OCI-LY3 (cell line): ENCODE results near the gene ACBD6.

Source experiments
- EZH2phosphoT487 ChIP-seq: fragments of 200-600 bp; shearing (Covaris generic); IDR thresholded peaks from 2 replicates; pipeline ENCODE4 v1.6.1; 2018; ENCODE audit warnings: antibody characterized with exemption, mixed run types, low read depth
- TF ChIP-seq, protein P1 (sequence below): fragments of 200-600, 300-600 bp; sonication (generic); IDR thresholded peaks from 2 replicates; pipeline ENCODE4 v1.5.1; 2014; ENCODE audit warnings: antibody characterized with exemption, low read length, low read depth

DNA sequence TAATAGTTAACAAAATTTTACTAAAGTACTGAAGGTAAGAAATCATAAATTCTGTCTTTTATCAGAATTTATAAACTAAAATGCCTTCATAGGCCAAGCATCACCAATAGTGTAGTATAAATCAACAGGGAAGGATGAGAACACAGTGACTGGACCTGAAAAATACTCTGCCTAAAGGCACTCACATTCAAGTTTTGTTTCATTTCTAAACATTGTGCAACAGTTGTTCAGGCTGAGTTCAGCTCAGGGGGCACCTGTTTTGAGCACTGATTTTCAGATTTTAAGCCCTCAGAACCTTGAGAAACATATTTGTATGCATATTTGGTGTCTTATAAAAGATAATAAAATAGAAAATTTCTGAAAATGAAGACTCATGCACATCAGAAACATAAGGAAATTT, 12.4 kb downstream of the ACBD6 start:
- TF ChIP-seq, protein P1, sequence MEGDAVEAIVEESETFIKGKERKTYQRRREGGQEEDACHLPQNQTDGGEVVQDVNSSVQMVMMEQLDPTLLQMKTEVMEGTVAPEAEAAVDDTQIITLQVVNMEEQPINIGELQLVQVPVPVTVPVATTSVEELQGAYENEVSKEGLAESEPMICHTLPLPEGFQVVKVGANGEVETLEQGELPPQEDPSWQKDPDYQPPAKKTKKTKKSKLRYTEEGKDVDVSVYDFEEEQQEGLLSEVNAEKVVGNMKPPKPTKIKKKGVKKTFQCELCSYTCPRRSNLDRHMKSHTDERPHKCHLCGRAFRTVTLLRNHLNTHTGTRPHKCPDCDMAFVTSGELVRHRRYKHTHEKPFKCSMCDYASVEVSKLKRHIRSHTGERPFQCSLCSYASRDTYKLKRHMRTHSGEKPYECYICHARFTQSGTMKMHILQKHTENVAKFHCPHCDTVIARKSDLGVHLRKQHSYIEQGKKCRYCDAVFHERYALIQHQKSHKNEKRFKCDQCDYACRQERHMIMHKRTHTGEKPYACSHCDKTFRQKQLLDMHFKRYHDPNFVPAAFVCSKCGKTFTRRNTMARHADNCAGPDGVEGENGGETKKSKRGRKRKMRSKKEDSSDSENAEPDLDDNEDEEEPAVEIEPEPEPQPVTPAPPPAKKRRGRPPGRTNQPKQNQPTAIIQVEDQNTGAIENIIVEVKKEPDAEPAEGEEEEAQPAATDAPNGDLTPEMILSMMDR: no peak
- no peak for TF ChIP-seq EZH2phosphoT487
